Endothelial cell of umbilical vein (primary cell): ENCODE measurements around the gene IL12B. TPM values are rescaled to one million over a fixed set of nuclear protein-coding genes. Genes with fewer than 3 reads are reported as not detected.

ENCODE experiments used
- BruUV-seq: library from RNA; stranded (reverse); fragments of 400-500 nt; replicated peaks from 2 replicates; lab custom pipeline; 2021; lab: Mats Ljungman, UMichigan
- CTCF ChIA-PET: fragments of 300-600, 350-600 bp; sonication (Branson Sonifier 250); formaldehyde crosslinking; loops from one replicate; lab custom pipeline; 2021; ENCODE audit warnings: antibody characterized with exemption, inconsistent platforms; lab: Charles Lee
- POLR2A ChIA-PET: fragments of 300-600, 350-600 bp; sonication (Branson Sonifier 250); formaldehyde crosslinking; loops from one replicate; lab custom pipeline; 2021; ENCODE audit warnings: antibody characterized with exemption, inconsistent platforms; lab: Charles Lee
- DNase-seq: peaks from one replicate; pipeline ENCODE4 v3.0.0-alpha.2; 2011; ENCODE audit warnings: low read depth, low spot score
- FAIRE-seq: peaks from 2 replicates; lab custom pipeline; 2011; peaks lifted over from hg19 to GRCh38; lab: Jason Lieb, UNC
- H2AFZ ChIP-seq: 2 replicates; pipeline ENCODE4 v1.6.0; 2012; ENCODE audit warnings: low read depth, low read length, control low read depth, inconsistent platforms
- H3K27ac ChIP-seq: 2 replicates; pipeline ENCODE4 v1.5.1; 2011; ENCODE audit warnings: low read depth, mild to moderate bottlenecking, control low read depth, low read length, moderate library complexity; ENCODE audit not compliant: insufficient read depth
- H3K27me3 ChIP-seq, 2 experiments: 2 replicates each; pipeline versions ENCODE4 v1.6.0 to v1.6.1; 2011; ENCODE audit warnings: low read length in 2 of 2, mixed read lengths in 1 of 2; ENCODE audit not compliant: control insufficient read depth in 2 of 2, insufficient read depth in 2 of 2
- H3K36me3 ChIP-seq, 2 experiments: 2 replicates in 1 of 2; 3 replicates in 1 of 2; pipeline ENCODE4 v1.5.1; 2011; ENCODE audit warnings: low read length in 2 of 2, mild to moderate bottlenecking in 1 of 2, moderate library complexity in 1 of 2; ENCODE audit not compliant: control insufficient read depth in 2 of 2, insufficient read depth in 2 of 2; ENCODE audit errors: extremely low read depth in 1 of 2
- H3K4me1 ChIP-seq: 3 replicates; pipeline ENCODE4 v1.5.1; 2011; ENCODE audit warnings: mild to moderate bottlenecking, low read length; ENCODE audit not compliant: control insufficient read depth, insufficient read depth; ENCODE audit errors: extremely low read depth
- H3K4me2 ChIP-seq: 2 replicates; pipeline ENCODE4 v1.6.1; 2011; ENCODE audit warnings: low read length, control low read depth, mixed read lengths; ENCODE audit not compliant: insufficient read depth
- H3K4me3 ChIP-seq, 3 experiments: fragments of 200-600 bp in 1 of 3; sonication (generic), shearing (Covaris generic) in 1 of 3; replicated peaks in 1 of 3; 2 replicates each; pipeline ENCODE4 v1.5.1; 2011 to 2016; ENCODE audit warnings: control low read depth in 3 of 3, low read length in 3 of 3, mild to moderate bottlenecking in 2 of 3, inconsistent platforms in 1 of 3, low read depth in 1 of 3, moderate library complexity in 1 of 3; ENCODE audit not compliant: insufficient read depth in 1 of 3
- H3K79me2 ChIP-seq: 2 replicates; pipeline ENCODE4 v1.6.0; 2012; ENCODE audit warnings: low read length, inconsistent platforms; ENCODE audit not compliant: control insufficient read depth, insufficient read depth
- H3K9ac ChIP-seq: replicated peaks from 2 replicates; pipeline ENCODE3; 2011; ENCODE audit warnings: low read length, control low read depth; ENCODE audit not compliant: insufficient read depth; ENCODE audit errors: extremely low read depth
- H3K9me1 ChIP-seq: replicated peaks from 3 replicates; pipeline ENCODE4 v1.6.0; 2011; ENCODE audit warnings: mild to moderate bottlenecking, low read length; ENCODE audit not compliant: control insufficient read depth, insufficient read depth; ENCODE audit errors: extremely low read depth
- H3K9me3 ChIP-seq: replicated peaks from 2 replicates; pipeline ENCODE4 v1.5.1; 2012; ENCODE audit warnings: low read length, inconsistent platforms; ENCODE audit not compliant: control insufficient read depth, insufficient read depth
- H4K20me1 ChIP-seq: replicated peaks from 2 replicates; pipeline ENCODE3; 2011; ENCODE audit warnings: mild to moderate bottlenecking, low read length; ENCODE audit not compliant: control insufficient read depth, insufficient read depth; ENCODE audit errors: extremely low read depth
- CTCF ChIP-seq, 2 donors: IDR thresholded peaks; 1 replicate in 1 of 2; 2 replicates in 1 of 2; pipeline ENCODE4 v1.5.1; 2011; ENCODE audit warnings: low read length in 2 of 2, mild to moderate bottlenecking in 2 of 2, moderate library complexity in 2 of 2, control low read depth in 1 of 2, inconsistent platforms in 1 of 2, low read depth in 1 of 2; ENCODE audit not compliant: insufficient read depth in 1 of 2; ENCODE audit errors: extremely low read depth in 1 of 2
- EZH2 ChIP-seq: IDR thresholded peaks from 2 replicates; pipeline ENCODE4 v1.6.1; 2012; ENCODE audit warnings: borderline replicate concordance, low read depth, mild to moderate bottlenecking, moderate library complexity, low read length, inconsistent platforms; ENCODE audit not compliant: severe bottlenecking
- FOS ChIP-seq: IDR thresholded peaks from 2 replicates; pipeline ENCODE4 v1.6.1; 2011; ENCODE audit warnings: mild to moderate bottlenecking, low read length, moderate library complexity, borderline replicate concordance; ENCODE audit not compliant: insufficient read depth
- GATA2 ChIP-seq: IDR thresholded peaks from 2 replicates; pipeline ENCODE4 v1.7.0; 2011; ENCODE audit warnings: low read depth, mild to moderate bottlenecking, moderate library complexity, mixed read lengths, low read length; ENCODE audit not compliant: insufficient read length, insufficient read depth
- JUN ChIP-seq: IDR thresholded peaks from 2 replicates; pipeline ENCODE4 v1.6.1; 2011; ENCODE audit warnings: borderline replicate concordance, low read depth; ENCODE audit not compliant: insufficient read length, insufficient read depth
- MAX ChIP-seq: IDR thresholded peaks from 2 replicates; pipeline ENCODE4 v1.6.1; 2011; ENCODE audit not compliant: insufficient read depth, insufficient read length
- MYC ChIP-seq: IDR thresholded peaks from one replicate; pipeline ENCODE4 v1.6.1; 2011; ENCODE audit warnings: mild to moderate bottlenecking, low read depth, low read length
- POLR2A ChIP-seq: IDR thresholded peaks from 2 replicates; pipeline ENCODE4 v1.6.1; 2012; ENCODE audit warnings: low read depth, mild to moderate bottlenecking, control low read depth, low read length
- POLR2AphosphoS5 ChIP-seq: IDR thresholded peaks from 2 replicates; pipeline ENCODE4 v1.6.1; 2012; ENCODE audit warnings: low read depth, mild to moderate bottlenecking, control low read depth, low read length, moderate library complexity; ENCODE audit not compliant: insufficient read depth
- dilution Hi-C: fragments of 300-500 bp; cut with MboI; formaldehyde crosslinking; loops from one replicate; pipeline ENCODE4 v1.15.0; 2019; ENCODE audit warnings: low sequenced_read_pairs; ENCODE audit not compliant: extremely low pct_ligation_motif_present
- intact Hi-C: fragments of 100-400 bp; cut with micrococcal nuclease; formaldehyde crosslinking; loops from one replicate; pipeline ENCODE4 v1.10.0; 2022
- polyA plus RNA-seq, 4 experiments: library from polyadenylated mRNA; depleted of rRNA in 3 of 4; stranded (reverse) in 3 of 4; unstranded in 1 of 4; fragments of >200 nt; gene quantifications; 2 replicates each; pipeline versions ENCODE4 v1.2.1 to v1.2.3, GENCODE V29; 2011 to 2012; ENCODE audit warnings: missing spikeins in 1 of 4
- total RNA-seq: library from RNA; stranded (reverse); gene quantifications from 2 replicates; pipeline ENCODE4 v1.2.3, GENCODE V29; 2021

Gene IL12B
- total and polyA plus RNA-seq, 2 donors (not counting 3 experiments of a cell fraction or from before 2014, with no cell fraction given), result not detected

GRCh38 chr5:159336586-159336985 is 6.3 kb upstream of the IL12B start:
- H4K20me1 ChIP-seq, result no peaks in the 10 kb centered on the region
- no peaks in the 10 kb centered on the region for H3K79me2 ChIP-seq
- no peaks in the 10 kb centered on the region for H3K27me3 ChIP-seq
- no peak overlapping the region for H3K27ac ChIP-seq
- BruUV-seq, result no TSS peak
- H3K9me1 ChIP-seq, result no peaks in the 10 kb centered on the region
- H3K4me2 ChIP-seq, result no peak overlapping the region
- H3K4me1 ChIP-seq, result no peaks in the 10 kb centered on the region
- H3K4me3 ChIP-seq, result no peak overlapping the region
- TF ChIP-seq POLR2A (no peak), EZH2 (no peak), MYC (no peak), CTCF (IDR thresholded peaks at IDR 0.05; ENCODE audit: extremely low read depth in 1 of 2, insufficient read depth in 1 of 2, low read depth in 1 of 2, low read length in 2 of 2) (no peak), FOS (no peak), POLR2AphosphoS5 (no peak), MAX (no peak), JUN (no peak), GATA2 (no peak)
- no peak overlapping the region for H3K9ac ChIP-seq
- intact Hi-C loops (no loop called here), dilution Hi-C loops (no loop called here)
- ChIA-PET POLR2A (no interaction called here), CTCF (no interaction called here)
- FAIRE-seq (no peak), DNase-seq (no peak)
- no peaks in the 10 kb centered on the region for H3K36me3 ChIP-seq
- H3K9me3 ChIP-seq, result no peaks in the 10 kb centered on the region
- H2AFZ ChIP-seq, result no peak overlapping the region
